Measurements from ENCODE around the gene DBH. TPM values are rescaled to one million over a fixed set of nuclear protein-coding genes. Genes with fewer than 3 reads are reported as not detected.

Gene DBH
- polyA plus RNA-seq, 1 experiment, result not detected

- TF ChIP-seq, protein P1, sequence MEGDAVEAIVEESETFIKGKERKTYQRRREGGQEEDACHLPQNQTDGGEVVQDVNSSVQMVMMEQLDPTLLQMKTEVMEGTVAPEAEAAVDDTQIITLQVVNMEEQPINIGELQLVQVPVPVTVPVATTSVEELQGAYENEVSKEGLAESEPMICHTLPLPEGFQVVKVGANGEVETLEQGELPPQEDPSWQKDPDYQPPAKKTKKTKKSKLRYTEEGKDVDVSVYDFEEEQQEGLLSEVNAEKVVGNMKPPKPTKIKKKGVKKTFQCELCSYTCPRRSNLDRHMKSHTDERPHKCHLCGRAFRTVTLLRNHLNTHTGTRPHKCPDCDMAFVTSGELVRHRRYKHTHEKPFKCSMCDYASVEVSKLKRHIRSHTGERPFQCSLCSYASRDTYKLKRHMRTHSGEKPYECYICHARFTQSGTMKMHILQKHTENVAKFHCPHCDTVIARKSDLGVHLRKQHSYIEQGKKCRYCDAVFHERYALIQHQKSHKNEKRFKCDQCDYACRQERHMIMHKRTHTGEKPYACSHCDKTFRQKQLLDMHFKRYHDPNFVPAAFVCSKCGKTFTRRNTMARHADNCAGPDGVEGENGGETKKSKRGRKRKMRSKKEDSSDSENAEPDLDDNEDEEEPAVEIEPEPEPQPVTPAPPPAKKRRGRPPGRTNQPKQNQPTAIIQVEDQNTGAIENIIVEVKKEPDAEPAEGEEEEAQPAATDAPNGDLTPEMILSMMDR (IDR thresholded peaks at IDR 0.05; ENCODE audit: insufficient read depth, low read depth, low read length), result no peak
- Histone ChIP-seq H3K4me3 (ENCODE audit: low read depth, low read length) (no peak overlapping the region), H3K36me3 (ENCODE audit: control insufficient read depth, insufficient read depth, low read length) (no peaks in the 10 kb centered on the region), H3K27me3 (ENCODE audit: control insufficient read depth, insufficient read depth, low read length) (peaks cover under 1% of the 10 kb centered on the region; the same call in 1 of the 2 replicates)
- CTCF ChIA-PET, result interaction anchor here (0.5 to 1.4 kb wide), 2 partner anchors 8 to 463 kb away, joined by 3 to 4 read pairs; no protein-coding TSS in a partner anchor
- POLR2A ChIA-PET, result no interaction called here
- DNase-seq (ENCODE audit: low read depth), result no peak
Observed at GRCh38 chr9:133707065-133707762, 71.1 kb downstream of the DBH start.

GRCh38 chr9:133707763-133708245, 71.6 kb downstream of the DBH start:
- CTCF ChIA-PET, result no interaction called here
- Histone ChIP-seq H3K27me3 (ENCODE audit: control insufficient read depth, insufficient read depth, low read length) (no peaks in the 10 kb centered on the region; the same call in 1 of the 2 replicates), H3K4me3 (ENCODE audit: low read depth, low read length) (no peak overlapping the region), H3K36me3 (ENCODE audit: control insufficient read depth, insufficient read depth, low read length) (no peaks in the 10 kb centered on the region)
- TF ChIP-seq, protein P1 (IDR thresholded peaks at IDR 0.05; ENCODE audit: insufficient read depth, low read depth, low read length), result no peak
- no peak for DNase-seq (ENCODE audit: low read depth)
- POLR2A ChIA-PET, result no interaction called here

DNA sequence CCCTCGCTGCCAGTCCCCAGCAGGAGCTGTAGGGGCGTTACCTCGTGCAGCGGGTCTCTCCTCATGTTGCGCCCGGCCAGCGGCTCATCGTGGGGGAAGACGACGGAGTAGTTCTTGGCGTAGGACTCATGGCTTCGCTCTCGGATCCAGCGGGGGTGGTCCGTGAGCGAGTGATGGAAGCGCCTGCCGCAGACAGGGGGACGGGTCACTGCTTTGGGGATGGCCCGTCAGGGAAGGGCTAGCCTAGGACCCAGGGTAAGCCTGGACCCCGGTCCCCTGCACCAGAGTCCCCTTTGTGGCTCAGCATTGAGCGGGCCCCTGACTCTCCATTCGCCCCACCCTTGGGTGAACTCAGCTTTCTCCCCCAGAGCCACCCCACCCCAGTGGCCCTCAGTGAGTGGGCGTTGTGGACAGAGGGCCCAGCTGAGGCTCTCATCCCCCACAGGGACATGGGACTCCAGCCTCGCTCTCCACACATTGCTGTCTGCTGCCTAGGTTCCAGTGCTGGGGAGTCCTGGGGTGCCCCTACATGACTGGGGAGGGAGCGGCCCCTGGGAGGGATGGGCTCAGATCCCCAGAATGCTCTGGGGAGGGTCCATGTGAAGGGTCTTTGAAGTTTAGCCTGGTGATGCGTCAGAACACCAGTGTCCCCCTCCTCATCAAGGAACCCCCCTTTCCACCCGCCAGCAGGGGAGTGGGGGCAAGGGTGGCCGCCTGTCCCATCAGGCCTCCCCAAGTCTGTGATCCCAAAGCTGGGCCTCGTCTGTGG, 72.3 kb downstream of the DBH start:
- CTCF ChIA-PET, result no interaction called here
- POLR2A ChIA-PET, result no interaction called here

More for the DNA sequence above, 72.3 kb downstream of the DBH start:
- Histone ChIP-seq H3K4me3 (ENCODE audit: low read depth, low read length) (no peak overlapping the region), H3K27me3 (ENCODE audit: control insufficient read depth, insufficient read depth, low read length) (no peaks in the 10 kb centered on the region), H3K36me3 (ENCODE audit: control insufficient read depth, insufficient read depth, low read length) (no peaks in the 10 kb centered on the region)
- no peak for DNase-seq (ENCODE audit: low read depth)
- TF ChIP-seq, protein P1 (IDR thresholded peaks at IDR 0.05; ENCODE audit: insufficient read depth, low read depth, low read length), result no peak

Other genes with a start within 250 kb of the DBH start
- gene REXO4, start 218.4 kb upstream of the DBH start, polyA plus RNA-seq (2011; rRNA removed), result 22.7 and 24.0 TPM in 2 replicates
- gene ADAMTS13, start 214.0 kb upstream of the DBH start, polyA plus RNA-seq (2011; rRNA removed), result 1.3 and 2.4 TPM in 2 replicates
- 15.8 and 19.1 TPM in 2 replicates for gene CACFD1, start 176.4 kb upstream of the DBH start, polyA plus RNA-seq (2011; rRNA removed)
- 5.1 and 9.0 TPM in 2 replicates for gene SLC2A6, start 157.3 kb upstream of the DBH start, polyA plus RNA-seq (2011; rRNA removed)
- not detected in 2 replicates for gene MYMK, start 111.4 kb upstream of the DBH start, polyA plus RNA-seq (2011; rRNA removed)
- not detected in 2 replicates for gene ADAMTSL2, start 101.7 kb upstream of the DBH start, polyA plus RNA-seq (2011; rRNA removed)
- gene FAM163B, start 27.0 kb upstream of the DBH start, polyA plus RNA-seq (2011; rRNA removed), result not detected in 2 replicates
- 0.12 and 0.53 TPM in 2 replicates for gene SARDH, start 102.0 kb downstream of the DBH start, polyA plus RNA-seq (2011; rRNA removed)